Natural killer cell (primary cell): ENCODE results near the gene ZNF71. TPM values are rescaled to one million over a fixed set of nuclear protein-coding genes. Genes with fewer than 3 reads are reported as not detected.

Experiments used
- ATAC-seq, 3 donors: fragments of 150-1000 bp in 2 of 3; fragments of 200-7000 bp in 1 of 3; cut with Tn5 transposase; 1 replicate in 1 of 3; 2 replicates in 2 of 3; pipeline ENCODE4 v1.10.0; 2021; ENCODE audit warnings: mild to moderate bottlenecking in 2 of 3, moderate library complexity in 2 of 3
- DNase-seq, 2 donors: peaks; one replicate each; pipeline versions ENCODE4 v3.0.0 to v3.0.0-alpha.2; 2013 to 2021; ENCODE audit warnings: mixed read lengths in 1 of 2
- H3K27ac ChIP-seq: one replicate; pipeline ENCODE4 v1.5.1; 2013; ENCODE audit warnings: mild to moderate bottlenecking, low read length
- H3K27me3 ChIP-seq: one replicate; pipeline ENCODE4 v1.6.1; 2013; ENCODE audit warnings: low read length; ENCODE audit not compliant: control insufficient read depth, insufficient read depth
- H3K36me3 ChIP-seq: one replicate; pipeline ENCODE4 v1.6.1; 2013; ENCODE audit warnings: low read length; ENCODE audit not compliant: control insufficient read depth, insufficient read depth
- H3K4me1 ChIP-seq: one replicate; pipeline ENCODE4 v1.6.1; 2013; ENCODE audit warnings: low read length; ENCODE audit not compliant: control insufficient read depth, insufficient read depth
- H3K4me3 ChIP-seq: one replicate; pipeline ENCODE4 v1.5.1; 2013; ENCODE audit warnings: low read length
- H3K9me3 ChIP-seq: one replicate; pipeline ENCODE4 v1.6.1; 2013; ENCODE audit warnings: low read length; ENCODE audit not compliant: control insufficient read depth, insufficient read depth
- H3K27ac Mint-ChIP-seq, 2 donors: one replicate each; pipeline ENCODE4 v1.8.0; 2022; ENCODE audit warnings: mild to moderate bottlenecking in 2 of 2, mixed read lengths in 2 of 2, moderate library complexity in 1 of 2
- H3K27me3 Mint-ChIP-seq, 2 donors: one replicate each; pipeline ENCODE4 v1.8.0; 2022; ENCODE audit warnings: low read depth in 2 of 2, mixed read lengths in 2 of 2
- H3K36me3 Mint-ChIP-seq: one replicate; pipeline ENCODE4 v1.8.0; 2022; ENCODE audit warnings: mixed read lengths
- H3K4me1 Mint-ChIP-seq, 2 donors: one replicate each; pipeline ENCODE4 v1.8.0; 2022; ENCODE audit warnings: mixed read lengths in 2 of 2
- H3K4me3 Mint-ChIP-seq: one replicate; pipeline ENCODE4 v1.8.0; 2022; ENCODE audit warnings: mild to moderate bottlenecking, moderate library complexity, mixed read lengths
- H3K9me3 Mint-ChIP-seq, 2 donors: one replicate each; pipeline ENCODE4 v1.8.0; 2022; ENCODE audit warnings: mixed read lengths in 2 of 2
- whole genome bisulfite sequencing: methylation state at CpG from one replicate; pipeline ENCODE4 v1.1.7; 2013; ENCODE audit warnings: missing lambda C conversion rate; ENCODE audit not compliant: insufficient coverage; 5-methylcytosine and 5-hydroxymethylcytosine counted together
- intact Hi-C: fragments of 100-400 bp; cut with micrococcal nuclease; formaldehyde crosslinking; loops from one replicate; pipeline ENCODE4 v1.14.2; 2022
- total RNA-seq, 4 donors: library from RNA; stranded (reverse); fragments of 120-200 nt in 1 of 4; gene quantifications; one replicate each; pipeline versions ENCODE4 v1.2.3 to v1.2.4, GENCODE V29; 2013 to 2022
- TF ChIP-seq, protein P1 (sequence below): fragments of 200-600 bp; IDR thresholded peaks from one replicate; pipeline ENCODE4 v1.8.0; 2022; ENCODE audit warnings: antibody characterized with exemption

ZNF71 gene
- total RNA-seq, 3 donors from 2014 or later (not counting 1 experiment from before 2014, with no cell fraction given): 5.0 to 7.4 (median 7.2) TPM

DNA sequence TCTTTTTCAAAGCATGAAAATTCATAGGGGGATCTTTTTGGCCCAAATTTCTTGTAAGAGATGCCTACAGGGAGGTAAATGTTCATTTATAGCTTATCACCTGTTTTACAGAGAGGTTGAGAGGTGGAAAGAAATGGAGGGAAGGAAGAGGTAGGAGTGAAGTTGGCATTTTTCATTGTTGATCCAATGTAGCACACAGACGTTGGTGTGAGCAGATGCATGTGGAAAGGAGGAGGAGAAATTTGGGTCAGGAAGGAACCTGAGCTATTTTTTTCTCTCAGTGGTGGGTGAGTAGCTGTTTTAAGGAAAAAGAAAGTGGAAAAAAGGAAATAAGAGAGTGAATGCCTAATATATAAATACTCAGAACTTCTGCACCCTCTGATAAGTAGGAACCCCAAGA is 37.9 kb downstream of the ZNF71 start:
- H3K27me3 Mint-ChIP-seq: no peaks in the 10 kb centered on the region
- TF ChIP-seq, protein P1, sequence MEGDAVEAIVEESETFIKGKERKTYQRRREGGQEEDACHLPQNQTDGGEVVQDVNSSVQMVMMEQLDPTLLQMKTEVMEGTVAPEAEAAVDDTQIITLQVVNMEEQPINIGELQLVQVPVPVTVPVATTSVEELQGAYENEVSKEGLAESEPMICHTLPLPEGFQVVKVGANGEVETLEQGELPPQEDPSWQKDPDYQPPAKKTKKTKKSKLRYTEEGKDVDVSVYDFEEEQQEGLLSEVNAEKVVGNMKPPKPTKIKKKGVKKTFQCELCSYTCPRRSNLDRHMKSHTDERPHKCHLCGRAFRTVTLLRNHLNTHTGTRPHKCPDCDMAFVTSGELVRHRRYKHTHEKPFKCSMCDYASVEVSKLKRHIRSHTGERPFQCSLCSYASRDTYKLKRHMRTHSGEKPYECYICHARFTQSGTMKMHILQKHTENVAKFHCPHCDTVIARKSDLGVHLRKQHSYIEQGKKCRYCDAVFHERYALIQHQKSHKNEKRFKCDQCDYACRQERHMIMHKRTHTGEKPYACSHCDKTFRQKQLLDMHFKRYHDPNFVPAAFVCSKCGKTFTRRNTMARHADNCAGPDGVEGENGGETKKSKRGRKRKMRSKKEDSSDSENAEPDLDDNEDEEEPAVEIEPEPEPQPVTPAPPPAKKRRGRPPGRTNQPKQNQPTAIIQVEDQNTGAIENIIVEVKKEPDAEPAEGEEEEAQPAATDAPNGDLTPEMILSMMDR: no peak
- ATAC-seq: no peak
- DNase-seq: no peak
- no peak overlapping the region for H3K4me3 Mint-ChIP-seq
- Histone ChIP-seq H3K36me3 (no peaks in the 10 kb centered on the region), H3K9me3 (peaks cover 73% of the 10 kb centered on the region), H3K4me1 (no peaks in the 10 kb centered on the region), H3K27ac (no peak overlapping the region), H3K27me3 (no peaks in the 10 kb centered on the region), H3K4me3 (no peak overlapping the region)
- whole genome bisulfite sequencing: 25% methylated on average over 1 of the region's 1 CpG
- no peaks in the 10 kb centered on the region for H3K4me1 Mint-ChIP-seq
- intact Hi-C loops: no loop called here
- H3K9me3 Mint-ChIP-seq: peaks cover 18 to 22% of the 10 kb centered on the region in 2 donors
- H3K27ac Mint-ChIP-seq: no peak overlapping the region
- H3K36me3 Mint-ChIP-seq: peaks cover 32% of the 10 kb centered on the region

DNA sequence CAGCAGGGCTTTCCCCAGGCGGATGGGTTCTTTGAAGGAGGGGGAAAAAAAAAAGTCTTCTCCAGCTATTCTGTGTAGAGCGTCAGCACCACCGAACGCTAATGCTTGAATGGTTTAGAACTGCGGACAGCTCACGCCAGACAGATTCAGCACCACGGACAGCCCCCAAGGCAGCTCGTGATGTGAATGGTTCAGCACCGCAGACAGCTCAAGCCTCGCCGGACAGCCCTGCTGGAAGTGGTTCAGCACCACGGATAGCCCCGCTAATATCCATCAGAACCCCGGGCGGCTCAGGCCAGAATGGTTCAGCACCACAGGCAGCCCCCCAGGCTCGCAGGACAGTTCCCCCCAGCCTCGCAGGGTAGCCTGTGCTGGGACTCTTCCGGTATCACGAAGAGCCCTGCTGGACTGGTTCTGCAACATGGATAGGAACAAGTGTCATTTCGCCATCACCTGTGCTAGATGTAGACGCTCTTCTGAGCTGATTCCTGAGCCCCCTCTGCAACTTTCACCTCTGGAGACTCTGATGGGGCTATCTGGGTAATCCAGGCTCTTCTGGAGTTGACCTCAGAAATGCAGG is 43.0 kb downstream of the ZNF71 start:
- Histone ChIP-seq H3K27me3 (no peaks in the 10 kb centered on the region), H3K27ac (no peak overlapping the region), H3K9me3 (peaks cover 44% of the 10 kb centered on the region), H3K36me3 (no peaks in the 10 kb centered on the region), H3K4me3 (no peak overlapping the region), H3K4me1 (no peaks in the 10 kb centered on the region)
- ATAC-seq (peak; percentile 58 to 69 (median 61)), DNase-seq (peak; percentile 23)
- 16% methylated on average over 21 of the region's 21 CpGs for WGBS
- intact Hi-C loops: no loop called here
- no peak overlapping the region for H3K4me3 Mint-ChIP-seq
- H3K9me3 Mint-ChIP-seq: peaks cover 14 to 23% of the 10 kb centered on the region in 2 donors
- peaks cover 32% of the 10 kb centered on the region for H3K36me3 Mint-ChIP-seq
- TF ChIP-seq, protein P1: no peak
- H3K4me1 Mint-ChIP-seq: no peaks in the 10 kb centered on the region
- no peak overlapping the region for H3K27ac Mint-ChIP-seq
- H3K27me3 Mint-ChIP-seq: peaks cover 0 to 3% of the 10 kb centered on the region in 2 donors

DNA sequence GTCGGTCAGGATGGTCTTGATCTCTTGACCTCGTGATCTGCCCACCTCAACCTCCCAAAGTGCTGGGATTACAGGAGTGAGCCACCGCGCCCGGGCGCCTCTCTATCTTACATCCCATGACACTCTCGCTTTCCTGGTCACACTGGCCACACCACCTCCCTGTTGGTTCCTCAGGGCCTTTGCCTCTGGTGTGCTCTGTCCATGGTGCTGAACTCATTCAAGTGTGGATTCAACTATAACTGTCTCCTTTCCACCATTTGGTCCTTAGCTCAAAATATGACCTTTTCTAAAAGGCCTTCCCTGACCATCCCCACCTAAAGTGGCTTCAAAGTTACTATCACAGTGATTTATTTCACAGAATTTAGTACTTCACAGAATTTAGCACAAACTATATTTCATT is 44.1 kb downstream of the ZNF71 start:
- Histone ChIP-seq H3K27me3 (no peaks in the 10 kb centered on the region), H3K4me3 (no peak overlapping the region), H3K27ac (no peak overlapping the region), H3K4me1 (no peaks in the 10 kb centered on the region), H3K9me3 (peaks cover 46% of the 10 kb centered on the region), H3K36me3 (no peaks in the 10 kb centered on the region)
- WGBS: 46% methylated on average over 7 of the region's 7 CpGs
- H3K36me3 Mint-ChIP-seq: peaks cover 32% of the 10 kb centered on the region
- H3K27ac Mint-ChIP-seq: no peak overlapping the region
- intact Hi-C loops: no loop called here
- peak in 1 of 2 donors; percentile 15 for DNase-seq
- no peak overlapping the region for H3K4me3 Mint-ChIP-seq
- no peaks in the 10 kb centered on the region for H3K4me1 Mint-ChIP-seq
- H3K27me3 Mint-ChIP-seq: peaks cover 5 to 7% of the 10 kb centered on the region in 2 donors
- no peak for ATAC-seq
- TF ChIP-seq, protein P1: no peak
- H3K9me3 Mint-ChIP-seq: peaks cover 12 to 26% of the 10 kb centered on the region in 2 donors
